RWPE1 (cell line): Measurements from ENCODE around the gene CNOT6.

Experiments
- CTCF ChIA-PET: fragments of 350-600 bp; sonication (Branson Sonifier 250); formaldehyde crosslinking; extraction: SDS; loops from one replicate; lab custom pipeline; 2021; lab: Yijun Ruan, JAX
- POLR2A ChIA-PET: fragments of 400-600 bp; formaldehyde crosslinking; extraction: SDS; loops from one replicate; lab custom pipeline; 2020; ENCODE audit warnings: antibody characterized with exemption; ENCODE audit not compliant: low non-redundant PET; lab: Yijun Ruan, JAX
- DNase-seq: peaks from one replicate; pipeline ENCODE4 v3.0.0; 2012; ENCODE audit warnings: low spot score
- H3K27ac ChIP-seq: fragments of 450-650 bp; 2 replicates; pipeline ENCODE4 v1.5.1; 2017
- CTCF ChIP-seq: fragments of 450-650 bp; conservative IDR thresholded peaks from 2 replicates; pipeline ENCODE4 v1.5.1; 2017; ENCODE audit warnings: low read depth, mild to moderate bottlenecking

The CNOT6 gene

GRCh38 chr5:180623411-180623834 lies 129.2 kb downstream of the CNOT6 start:
- ChIA-PET CTCF (no interaction called here), POLR2A (no interaction called here)
- no peak for TF ChIP-seq CTCF
- no peak overlapping the region for H3K27ac ChIP-seq
- DNase-seq, result no peak

GRCh38 chr5:180623844-180624243 lies 129.7 kb downstream of the CNOT6 start:
- DNase-seq, result no peak
- CTCF ChIA-PET, result interaction anchor here (1.2 kb wide), 1 partner anchor 17 kb away, joined by 3 read pairs; no protein-coding TSS in a partner anchor
- POLR2A ChIA-PET, result no interaction called here
- no peak overlapping the region for H3K27ac ChIP-seq
- TF ChIP-seq CTCF, result no peak

DNA sequence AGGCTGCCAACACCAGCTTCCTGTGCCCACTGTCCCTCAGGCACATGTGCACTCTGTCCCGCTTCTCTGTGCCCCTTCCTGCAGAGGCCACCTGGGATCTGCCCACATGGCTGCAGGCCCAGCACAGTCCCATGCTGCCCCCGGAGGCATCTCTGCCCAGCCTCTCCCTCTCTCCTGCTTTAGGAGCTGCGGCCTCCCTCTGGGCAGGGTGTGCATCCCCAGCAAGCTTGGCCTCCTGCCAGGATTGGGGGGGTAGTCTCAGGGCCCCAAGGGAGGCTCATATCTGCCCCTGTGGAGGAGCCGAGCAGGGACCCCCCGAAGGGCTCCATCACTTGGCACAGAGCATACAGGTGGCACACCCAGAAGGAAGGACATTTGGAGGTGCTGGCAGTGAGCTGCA lies 130.4 kb downstream of the CNOT6 start:
- TF ChIP-seq CTCF, result no peak
- no peak overlapping the region for H3K27ac ChIP-seq
- DNase-seq, result no peak
- POLR2A ChIA-PET, result no interaction called here
- CTCF ChIA-PET, result interaction anchor here (1.2 kb wide), 1 partner anchor 18 kb away, joined by 3 read pairs; no protein-coding TSS in a partner anchor

- no peak for DNase-seq
- no peak for TF ChIP-seq CTCF
- POLR2A ChIA-PET, result no interaction called here
- CTCF ChIA-PET, result interaction anchor here (1.2 kb wide), 1 partner anchor 19 kb away, joined by 3 read pairs; no protein-coding TSS in a partner anchor
- no peak overlapping the region for H3K27ac ChIP-seq
Measured at GRCh38 chr5:180625125-180625790, 131.1 kb downstream of the CNOT6 start.

GRCh38 chr5:180625791-180626660 lies 131.8 kb downstream of the CNOT6 start:
- TF ChIP-seq CTCF, result no peak
- POLR2A ChIA-PET, result no interaction called here
- no peak overlapping the region for H3K27ac ChIP-seq
- no peak for DNase-seq
- CTCF ChIA-PET, result interaction anchor here (0.5 kb wide), 1 partner anchor 511 kb away, joined by 3 read pairs; no protein-coding TSS in a partner anchor

DNA sequence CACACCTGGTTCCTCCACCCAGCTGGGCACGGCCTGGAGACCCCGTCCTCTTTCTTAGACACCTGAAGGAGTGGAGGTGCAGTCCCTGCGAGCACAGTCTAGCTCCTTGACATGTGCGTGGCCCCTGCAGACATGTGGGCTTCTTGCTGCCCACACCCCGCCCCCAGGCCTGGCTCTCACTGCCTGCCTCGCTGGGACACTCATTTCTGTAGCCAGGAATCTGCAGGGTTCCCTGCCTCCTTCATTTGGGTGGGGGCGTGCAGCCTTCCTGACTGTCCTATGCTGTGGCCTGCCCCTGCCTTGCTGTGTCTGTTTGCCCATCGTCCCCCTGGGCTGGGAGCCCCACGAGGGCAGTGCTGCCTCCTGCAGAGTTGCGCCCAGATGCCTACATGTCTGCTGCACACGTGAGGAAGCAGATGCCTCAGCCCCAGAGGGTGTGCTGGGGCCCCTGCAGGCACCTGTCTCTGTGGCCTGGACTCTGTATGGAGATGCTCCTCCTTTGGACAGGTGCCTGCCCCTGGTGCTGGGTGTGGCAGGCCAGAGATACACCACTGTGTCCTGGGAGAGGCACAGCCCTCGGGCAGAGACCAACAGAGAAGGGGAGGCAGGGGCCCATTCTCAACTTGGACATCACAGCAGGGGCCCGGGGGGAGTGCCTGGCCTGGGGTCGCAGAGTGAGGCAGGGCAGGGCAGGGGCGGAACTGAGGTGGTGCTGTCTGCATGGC lies 132.6 kb downstream of the CNOT6 start:
- DNase-seq, result no peak
- ChIA-PET CTCF (interaction anchor here (0.5 to 0.7 kb wide), 2 partner anchors 329 to 511 kb away, joined by 3 to 4 read pairs; no protein-coding TSS in a partner anchor), POLR2A (no interaction called here)
- H3K27ac ChIP-seq, result no peak overlapping the region
- no peak for TF ChIP-seq CTCF
